ENCODE measurements around the gene SHC4. TPM values are rescaled to one million over a fixed set of nuclear protein-coding genes. Genes with fewer than 3 reads are reported as not detected.

SHC4 gene
- total and polyA plus RNA-seq, 2 of the 8 experiments (the other 6 are each of a cell fraction or from before 2014, with no cell fraction given), result 0.15 to 0.30 TPM

DNA sequence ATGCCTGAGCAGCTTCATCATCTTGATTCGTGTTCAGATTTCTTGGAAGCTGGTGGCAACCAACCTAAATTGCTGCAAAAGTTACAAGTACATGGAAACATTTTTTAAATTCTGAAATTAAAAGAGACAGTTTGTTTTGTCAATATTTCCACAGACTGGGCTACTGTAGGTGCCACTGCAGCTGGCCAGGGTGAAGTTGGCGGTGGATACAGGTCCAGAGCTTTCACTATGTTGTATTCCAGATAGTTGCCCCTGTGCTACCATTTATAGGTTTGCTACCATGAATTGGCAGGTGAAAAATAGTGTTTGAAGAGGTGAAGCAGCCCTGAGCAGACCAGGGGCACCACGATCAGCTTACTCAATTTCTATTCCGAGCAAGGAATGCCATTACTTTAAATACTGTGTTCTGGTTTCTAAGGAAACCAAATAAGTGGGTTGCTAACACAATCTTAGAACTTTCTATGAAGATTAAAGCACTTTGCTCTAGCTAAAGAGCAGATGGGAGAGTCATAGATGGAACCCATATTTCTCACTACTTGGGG, 21.2 kb upstream of the SHC4 start:
- Histone ChIP-seq H2BK5ac (ENCODE audit: low read depth, low read length) (no peak overlapping the region), H3K18ac (ENCODE audit: extremely low read depth, low read length) (no peak overlapping the region), H2BK12ac (ENCODE audit: low read depth, low read length) (no peak overlapping the region), H4K8ac (ENCODE audit: extremely low read depth, insufficient read depth, low read length) (no peak overlapping the region), H2AK5ac (ENCODE audit: low read depth, low read length) (no peak overlapping the region), H3K23ac (ENCODE audit: insufficient read length) (no peak overlapping the region), H3K27me3 (replicated peaks in 1 of 4; ENCODE audit: control insufficient read depth in 3 of 4, extremely low read depth in 1 of 4, insufficient read depth in 3 of 4, low read length in 3 of 4) (no peaks in the 10 kb centered on the region), H2BK120ac (replicated peaks; ENCODE audit: low read depth, low read length) (no peak overlapping the region), H2BK20ac (ENCODE audit: low read length) (no peak overlapping the region), H4K5ac (ENCODE audit: insufficient read length, low read depth, low read length) (no peak overlapping the region), H4K91ac (replicated peaks; ENCODE audit: insufficient read length, low read length) (no peak overlapping the region), H3K9me3 (ENCODE audit: insufficient read depth in 2 of 2, low read depth in 1 of 2, low read length in 1 of 2) (no peaks in the 10 kb centered on the region), H3K4ac (replicated peaks; ENCODE audit: insufficient read length, low read depth, low read length) (no peak overlapping the region), H2AFZ (ENCODE audit: low read length) (no peak overlapping the region), H3K14ac (ENCODE audit: insufficient read length) (no peak overlapping the region), H3K4me2 (ENCODE audit: insufficient read depth in 1 of 2, low read depth in 2 of 2, low read length in 2 of 2) (no peak overlapping the region), H3K9ac (replicated peaks in 1 of 4; ENCODE audit: extremely low read depth in 1 of 4, low read depth in 3 of 4, low read length in 3 of 4) (no peak overlapping the region), H3K79me2 (ENCODE audit: control insufficient read depth in 1 of 2, insufficient read depth in 2 of 2, low read length in 2 of 2) (no peaks in the 10 kb centered on the region), H3K56ac (replicated peaks; ENCODE audit: insufficient read length, low read depth, low read length) (no peak overlapping the region), H3K27ac (ENCODE audit: low read depth, low read length) (no peak overlapping the region), H2BK15ac (ENCODE audit: low read length) (no peak overlapping the region), H3K79me1 (ENCODE audit: low read depth, low read length) (no peaks in the 10 kb centered on the region), H3K4me3 (ENCODE audit: extremely low read depth in 1 of 4, insufficient read depth in 2 of 4, low read depth in 3 of 4, low read length in 4 of 4) (no peak overlapping the region), H3K4me1 (replicated peaks in 1 of 4; ENCODE audit: control insufficient read depth in 3 of 4, insufficient read depth in 4 of 4, low read length in 3 of 4) (no peaks in the 10 kb centered on the region), H4K20me1 (replicated peaks in 1 of 2; ENCODE audit: control insufficient read depth in 1 of 2, insufficient read depth in 2 of 2, low read length in 2 of 2) (no peaks in the 10 kb centered on the region), H3K36me3 (ENCODE audit: control insufficient read depth in 2 of 4, insufficient read depth in 4 of 4, low read length in 3 of 4) (no peaks in the 10 kb centered on the region), H3K23me2 (ENCODE audit: low read depth, low read length) (no peaks in the 10 kb centered on the region)
- 91% methylated on average over 4 of the region's 4 CpGs; no CpG with 5 or more reads in 1 of the 2 experiments for WGBS, 2 experiments (ENCODE audit: extremely low coverage in 1 of 2, insufficient coverage in 1 of 2, insufficient read length in 1 of 2, insufficient replicate concordance in 2 of 2, low coverage in 1 of 2, low lambda C conversion rate in 2 of 2, missing lambda C conversion rate in 1 of 2)
- POLR2A ChIA-PET (ENCODE audit: partially characterized antibody), result interaction anchor here (0.6 to 1.3 kb wide), 2 partner anchors 8 to 144 kb away, joined by 3 to 5 read pairs; no protein-coding TSS in a partner anchor
- FAIRE-seq (no peak), DNase-seq (ENCODE audit: low read depth in 1 of 2, low spot score in 2 of 2) (no peak)
- CTCF ChIA-PET (ENCODE audit: partially characterized antibody), result interaction anchor here (0.7 to 3.9 kb wide), 4 partner anchors 9 to 123 kb away, joined by 3 to 20 read pairs (median 4); no protein-coding TSS in a partner anchor
- no peak for TF ChIP-seq RBBP5 (IDR thresholded peaks at IDR 0.05; ENCODE audit: borderline replicate concordance, low read depth, low read length)
- TF ChIP-seq NANOG (IDR thresholded peaks at IDR 0.05; ENCODE audit: insufficient read depth, low read depth, low read length, poor library complexity, severe bottlenecking), result no peak
- TF ChIP-seq CREB1 (IDR thresholded peaks at IDR 0.05), result no peak
- TF ChIP-seq RXRA (IDR thresholded peaks at IDR 0.05; ENCODE audit: insufficient read depth, low read depth, low read length), result no peak
- TF ChIP-seq HDAC6 (IDR thresholded peaks at IDR 0.05; ENCODE audit: low read depth, low read length), result no peak
- TF ChIP-seq ZNF274 (IDR thresholded peaks at IDR 0.05; ENCODE audit: borderline replicate concordance, extremely low read depth, low read length), result no peak
- no peak for TF ChIP-seq GABPA (IDR thresholded peaks at IDR 0.05; ENCODE audit: borderline replicate concordance, insufficient read depth, low read length)
- no peak for TF ChIP-seq EZH2 (IDR thresholded peaks at IDR 0.05; ENCODE audit: low read depth, low read length, severe bottlenecking)
- TF ChIP-seq TBP (IDR thresholded peaks at IDR 0.05; ENCODE audit: low read depth, low read length), result no peak
- TF ChIP-seq POLR2A (IDR thresholded peaks at IDR 0.05; ENCODE audit: control extremely low read depth in 1 of 2, low read depth in 2 of 2, low read length in 2 of 2), result no peak
- no peak for TF ChIP-seq TCF12 (IDR thresholded peaks at IDR 0.05; ENCODE audit: low read depth, low read length)
- no peak for TF ChIP-seq SIX5 (IDR thresholded peaks at IDR 0.05; ENCODE audit: low read depth, low read length)
